HepG2 (cell line): ENCODE results near the gene MBLAC1.

ENCODE experiments used
- DPF2 ChIP-seq: sonication (generic); formaldehyde crosslinking; IDR thresholded peaks from 2 replicates; pipeline ENCODE4 v1.4.0; 2020; ENCODE audit warnings: mild to moderate bottlenecking, low read depth, missing genetic modification reagents, borderline replicate concordance
- LRRFIP1 ChIP-seq: sonication (generic); formaldehyde crosslinking; conservative IDR thresholded peaks from 2 replicates; pipeline ENCODE4 v1.4.0; 2020; ENCODE audit warnings: missing genetic modification reagents
- NR1H2 ChIP-seq: sonication (generic); formaldehyde crosslinking; IDR thresholded peaks from 2 replicates; pipeline ENCODE4 v1.8.1; 2022; ENCODE audit warnings: low read depth, missing genetic modification reagents, borderline replicate concordance
- PRPF4 ChIP-seq: fragments of 200-400 bp; formaldehyde crosslinking; IDR thresholded peaks from 2 replicates; pipeline ENCODE4 v1.6.1; 2016; ENCODE audit warnings: low read length, low read depth; ENCODE audit not compliant: poor library complexity, severe bottlenecking
- TF ChIP-seq, protein P1 (sequence below): sonication (generic); formaldehyde crosslinking; IDR thresholded peaks from 2 replicates; pipeline ENCODE4 v1.5.0; 2020; ENCODE audit warnings: mild to moderate bottlenecking, missing genetic modification reagents, moderate library complexity
- TF ChIP-seq, protein P2 (sequence below): sonication (generic); formaldehyde crosslinking; IDR thresholded peaks from 2 replicates; pipeline ENCODE4 v1.8.1; 2022; ENCODE audit warnings: mild to moderate bottlenecking, missing genetic modification reagents

GRCh38 chr7:100147278-100147677 is 20.5 kb downstream of the MBLAC1 start:
- no peak for TF ChIP-seq LRRFIP1 (CRISPR knock-in tag)
- TF ChIP-seq, protein P1, sequence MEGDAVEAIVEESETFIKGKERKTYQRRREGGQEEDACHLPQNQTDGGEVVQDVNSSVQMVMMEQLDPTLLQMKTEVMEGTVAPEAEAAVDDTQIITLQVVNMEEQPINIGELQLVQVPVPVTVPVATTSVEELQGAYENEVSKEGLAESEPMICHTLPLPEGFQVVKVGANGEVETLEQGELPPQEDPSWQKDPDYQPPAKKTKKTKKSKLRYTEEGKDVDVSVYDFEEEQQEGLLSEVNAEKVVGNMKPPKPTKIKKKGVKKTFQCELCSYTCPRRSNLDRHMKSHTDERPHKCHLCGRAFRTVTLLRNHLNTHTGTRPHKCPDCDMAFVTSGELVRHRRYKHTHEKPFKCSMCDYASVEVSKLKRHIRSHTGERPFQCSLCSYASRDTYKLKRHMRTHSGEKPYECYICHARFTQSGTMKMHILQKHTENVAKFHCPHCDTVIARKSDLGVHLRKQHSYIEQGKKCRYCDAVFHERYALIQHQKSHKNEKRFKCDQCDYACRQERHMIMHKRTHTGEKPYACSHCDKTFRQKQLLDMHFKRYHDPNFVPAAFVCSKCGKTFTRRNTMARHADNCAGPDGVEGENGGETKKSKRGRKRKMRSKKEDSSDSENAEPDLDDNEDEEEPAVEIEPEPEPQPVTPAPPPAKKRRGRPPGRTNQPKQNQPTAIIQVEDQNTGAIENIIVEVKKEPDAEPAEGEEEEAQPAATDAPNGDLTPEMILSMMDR = no peak
- no peak for TF ChIP-seq PRPF4
- TF ChIP-seq, protein P2, sequence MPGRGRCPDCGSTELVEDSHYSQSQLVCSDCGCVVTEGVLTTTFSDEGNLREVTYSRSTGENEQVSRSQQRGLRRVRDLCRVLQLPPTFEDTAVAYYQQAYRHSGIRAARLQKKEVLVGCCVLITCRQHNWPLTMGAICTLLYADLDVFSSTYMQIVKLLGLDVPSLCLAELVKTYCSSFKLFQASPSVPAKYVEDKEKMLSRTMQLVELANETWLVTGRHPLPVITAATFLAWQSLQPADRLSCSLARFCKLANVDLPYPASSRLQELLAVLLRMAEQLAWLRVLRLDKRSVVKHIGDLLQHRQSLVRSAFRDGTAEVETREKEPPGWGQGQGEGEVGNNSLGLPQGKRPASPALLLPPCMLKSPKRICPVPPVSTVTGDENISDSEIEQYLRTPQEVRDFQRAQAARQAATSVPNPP (CRISPR knock-in tag) = no peak
- no peak for TF ChIP-seq NR1H2 (CRISPR knock-in tag)
- TF ChIP-seq DPF2 (CRISPR knock-in tag) = no peak
